HepG2 (cell line): ENCODE data around the gene SBNO1. TPM values are rescaled to one million over a fixed set of nuclear protein-coding genes. Genes with fewer than 3 reads are reported as not detected.

Experiments used
- ATAC-seq: fragments of 200-7000 bp; cut with Tn5 transposase; 3 replicates; pipeline ENCODE4 v1.9.1; 2020; ENCODE audit warnings: mild to moderate bottlenecking, moderate library complexity
- BruUV-seq: library from RNA; stranded (reverse); fragments of 400-500 nt; replicated peaks from 2 replicates; lab custom pipeline; 2021; lab: Mats Ljungman, UMichigan
- CTCF ChIA-PET: fragments of 300-600 bp; formaldehyde crosslinking; extraction: SDS; loops from one replicate; lab custom pipeline; 2021; ENCODE audit warnings: low total read pairs, inconsistent platforms, low intra/inter-chr PET ratio; lab: Yijun Ruan, JAX
- POLR2A ChIA-PET: fragments of 350-600 bp; sonication (Branson Sonifier 250); formaldehyde crosslinking; loops from one replicate; lab custom pipeline; 2020; ENCODE audit warnings: antibody characterized with exemption, inconsistent platforms; lab: Yijun Ruan, JAX
- DNase-seq: peaks from one replicate; pipeline ENCODE4 v3.0.0-alpha.2; 2015; ENCODE audit warnings: low spot score
- FAIRE-seq: peaks from 3 replicates; lab custom pipeline; 2011; peaks lifted over from hg19 to GRCh38; lab: Jason Lieb, UNC
- H2AFZ ChIP-seq: one replicate; pipeline ENCODE4 v1.6.1; 2011; ENCODE audit warnings: low read length, inconsistent platforms
- H3K27ac ChIP-seq: fragments of 300-600 bp; 3 replicates; pipeline ENCODE4 v1.8.0; 2011; ENCODE audit warnings: mixed run types, mild to moderate bottlenecking, mixed read lengths, low read length, inconsistent platforms; ENCODE audit not compliant: insufficient read depth; ENCODE audit errors: extremely low read length
- H3K27me3 ChIP-seq, 2 experiments: fragments of 200-600 bp in 1 of 2; 2 replicates in 1 of 2; 3 replicates in 1 of 2; pipeline versions ENCODE4 v1.6.0 to v1.8.0; 2011; ENCODE audit warnings: low read length in 2 of 2, mild to moderate bottlenecking in 2 of 2, moderate library complexity in 2 of 2, inconsistent platforms in 1 of 2; ENCODE audit not compliant: insufficient read depth in 2 of 2, control insufficient read depth in 1 of 2
- H3K36me3 ChIP-seq, 2 experiments: fragments of 200-600 bp in 1 of 2; replicated peaks in 1 of 2; 2 replicates in 1 of 2; 3 replicates in 1 of 2; pipeline versions ENCODE4 v1.5.1 to v1.8.0; 2011; ENCODE audit warnings: low read length in 2 of 2, inconsistent platforms in 1 of 2; ENCODE audit not compliant: insufficient read depth in 2 of 2, control insufficient read depth in 1 of 2
- H3K4me1 ChIP-seq: 2 replicates; pipeline ENCODE4 v1.5.1; 2012; ENCODE audit warnings: low read length, inconsistent platforms; ENCODE audit not compliant: insufficient read depth
- H3K4me2 ChIP-seq: 2 replicates; pipeline ENCODE4 v1.6.0; 2011; ENCODE audit warnings: low read depth, low read length, inconsistent platforms
- H3K4me3 ChIP-seq, 3 experiments: fragments of 200-600 bp in 1 of 3; sonication (generic), shearing (Covaris generic) in 1 of 3; replicated peaks in 1 of 3; 2 replicates each; pipeline ENCODE4 v1.5.1; 2011 to 2016; ENCODE audit warnings: low read length in 3 of 3, inconsistent platforms in 2 of 3, low read depth in 2 of 3, mild to moderate bottlenecking in 2 of 3, control low read depth in 1 of 3, mixed read lengths in 1 of 3; ENCODE audit not compliant: insufficient read depth in 1 of 3
- H3K79me2 ChIP-seq: one replicate; pipeline ENCODE4 v1.6.1; 2011; ENCODE audit warnings: low read length, inconsistent platforms; ENCODE audit not compliant: insufficient read depth
- H3K9ac ChIP-seq: 2 replicates; pipeline ENCODE4 v1.6.0; 2011; ENCODE audit warnings: mild to moderate bottlenecking, low read depth, low read length, inconsistent platforms; ENCODE audit not compliant: insufficient read depth
- H3K9me3 ChIP-seq: 2 replicates; pipeline ENCODE4 v1.5.1; 2012; ENCODE audit warnings: mild to moderate bottlenecking, low read length
- H4K20me1 ChIP-seq: 2 replicates; pipeline ENCODE4 v1.6.0; 2011; ENCODE audit warnings: inconsistent platforms, mild to moderate bottlenecking, low read length, moderate library complexity; ENCODE audit not compliant: insufficient read depth
- CBX5 ChIP-seq: sonication (generic); formaldehyde crosslinking; IDR thresholded peaks from 2 replicates; pipeline ENCODE4 v1.4.0; 2020; ENCODE audit warnings: missing genetic modification reagents, borderline replicate concordance
- FOSL1 ChIP-seq: sonication (generic); formaldehyde crosslinking; IDR thresholded peaks from 2 replicates; pipeline ENCODE4 v1.9.0; 2021; ENCODE audit warnings: missing genetic modification reagents, borderline replicate concordance
- HOXA7 ChIP-seq: sonication (generic); formaldehyde crosslinking; IDR thresholded peaks from 2 replicates; pipeline ENCODE4 v1.8.1; 2022; ENCODE audit warnings: mild to moderate bottlenecking, missing genetic modification reagents, moderate library complexity
- MAFK ChIP-seq, 2 experiments: IDR thresholded peaks in 1 of 2; conservative IDR thresholded peaks in 1 of 2; 2 replicates each; pipeline ENCODE4 v1.6.1; 2011; ENCODE audit warnings: improper control_type of control experiment in 2 of 2, low read length in 2 of 2
- PAWR ChIP-seq: sonication (generic); formaldehyde crosslinking; IDR thresholded peaks from 2 replicates; pipeline ENCODE4 v1.4.0; 2020; ENCODE audit warnings: missing genetic modification reagents, mild to moderate bottlenecking, borderline replicate concordance
- RORA ChIP-seq: sonication (generic); formaldehyde crosslinking; IDR thresholded peaks from 2 replicates; pipeline ENCODE4 v1.5.0; 2020; ENCODE audit warnings: mild to moderate bottlenecking, missing genetic modification reagents, moderate library complexity
- SMYD3 ChIP-seq: sonication (generic); formaldehyde crosslinking; IDR thresholded peaks from 2 replicates; pipeline ENCODE4 v1.8.1; 2023; ENCODE audit warnings: mild to moderate bottlenecking, missing genetic modification reagents
- ZFP62 ChIP-seq: sonication (generic); formaldehyde crosslinking; IDR thresholded peaks from 2 replicates; pipeline ENCODE4 v1.4.0; 2020; ENCODE audit warnings: missing genetic modification reagents
- ZNF124 ChIP-seq: sonication (generic); formaldehyde crosslinking; IDR thresholded peaks from 2 replicates; pipeline ENCODE4 v1.4.0; 2020; ENCODE audit warnings: missing genetic modification reagents
- ZNF264 ChIP-seq: sonication (generic); formaldehyde crosslinking; IDR thresholded peaks from 2 replicates; pipeline ENCODE4 v1.4.0; 2020; ENCODE audit warnings: missing genetic modification reagents
- ZNF350 ChIP-seq: sonication (generic); formaldehyde crosslinking; IDR thresholded peaks from 2 replicates; pipeline ENCODE4 v1.4.0; 2020; ENCODE audit warnings: mild to moderate bottlenecking, low read depth, missing genetic modification reagents, borderline replicate concordance
- ZNF550 ChIP-seq: sonication (generic); formaldehyde crosslinking; IDR thresholded peaks from 2 replicates; pipeline ENCODE4 v1.4.0; 2020; ENCODE audit warnings: mild to moderate bottlenecking, missing genetic modification reagents, borderline replicate concordance
- ZNF558 ChIP-seq: sonication (generic); formaldehyde crosslinking; IDR thresholded peaks from 2 replicates; pipeline ENCODE4 v1.9.0; 2022; ENCODE audit warnings: mild to moderate bottlenecking, missing genetic modification reagents, borderline replicate concordance
- ZNF761 ChIP-seq: sonication (generic); formaldehyde crosslinking; conservative IDR thresholded peaks from 2 replicates; pipeline ENCODE4 v1.4.0; 2020; ENCODE audit warnings: mild to moderate bottlenecking, missing genetic modification reagents
- ZSCAN31 ChIP-seq: sonication (generic); formaldehyde crosslinking; IDR thresholded peaks from 2 replicates; pipeline ENCODE4 v1.5.0; 2020; ENCODE audit warnings: low read depth, mild to moderate bottlenecking, missing genetic modification reagents
- WGBS: methylation state at CpG from one replicate; pipeline ENCODE4 v1.1.6; 2017; ENCODE audit warnings: low lambda C conversion rate; 5-methylcytosine and 5-hydroxymethylcytosine counted together
- in situ Hi-C: cut with HindIII; loops from 2 replicates; pipeline ENCODE4 v1.10.0; 2017; ENCODE audit warnings: low pct_unique_long_range_greater_than_20kb; ENCODE audit not compliant: extremely low pct_ligation_motif_present
- intact Hi-C: fragments of 100-400 bp; cut with micrococcal nuclease; formaldehyde crosslinking; loops from one replicate; pipeline ENCODE4 v1.10.0; 2022; ENCODE audit not compliant: unreplicated experiment
- polyA plus RNA-seq, 8 experiments: library from polyadenylated mRNA; depleted of rRNA in 3 of 8; stranded (reverse) in 7 of 8; unstranded in 1 of 8; fragments of >200 nt; fragmentation: Illumina TruSeq in 4 of 8; extraction: Trizol in 4 of 8; gene quantifications; 2 replicates each; pipeline versions ENCODE4 v1.2.1 to v1.2.3, GENCODE V29; 2011 to 2016; ENCODE audit warnings: low read depth in 4 of 8, missing spikeins in 1 of 8, mixed read lengths in 1 of 8; ENCODE audit not compliant: insufficient read depth in 1 of 8
- total RNA-seq, 5 experiments: library from RNA; depleted of rRNA; stranded (reverse); fragments of >200 nt; fragmentation: Illumina TruSeq; extraction: Trizol; gene quantifications; 2 replicates each; pipeline ENCODE4 v1.2.3, GENCODE V29; 2016; ENCODE audit warnings: low read depth in 1 of 5

Gene SBNO1
- total and polyA plus RNA-seq, 2 of the 13 experiments (the other 11 are each of a cell fraction or from before 2014, with no cell fraction given), result 10.9 to 40.2 TPM

- ChIA-PET POLR2A (no interaction called here), CTCF (no interaction called here)
- intact Hi-C loops, result no loop called here
- TF ChIP-seq ZNF350 (CRISPR knock-in tag) (no peak), ZNF550 (CRISPR knock-in tag) (no peak), ZNF558 (CRISPR knock-in tag) (no peak), HOXA7 (CRISPR knock-in tag) (no peak), PAWR (CRISPR knock-in tag) (no peak), ZNF124 (CRISPR knock-in tag) (no peak), ZFP62 (CRISPR knock-in tag) (no peak), ZSCAN31 (no peak), FOSL1 (CRISPR knock-in tag) (no peak), RORA (CRISPR knock-in tag) (no peak), ZNF761 (CRISPR knock-in tag) (no peak), ZNF264 (CRISPR knock-in tag) (no peak), MAFK (conservative IDR thresholded peaks at IDR 0.05 in 1 of 2, IDR thresholded peaks at IDR 0.05 in 1 of 2; ENCODE audit: low read length in 2 of 2) (no peak), CBX5 (CRISPR knock-in tag) (no peak), SMYD3 (CRISPR knock-in tag) (no peak)
- Histone ChIP-seq H3K27me3 (no peaks in the 10 kb centered on the region), H3K27ac (no peak overlapping the region), H3K79me2 (no peaks in the 10 kb centered on the region), H3K9ac (no peak overlapping the region), H3K36me3 (peaks cover 1 to 20% of the 10 kb centered on the region in 2 experiments; a peak in 4 of 5 replicates), H4K20me1 (no peaks in the 10 kb centered on the region), H3K4me1 (peaks cover 18% of the 10 kb centered on the region), H3K4me2 (no peak overlapping the region), H3K4me3 (no peak overlapping the region), H3K9me3 (no peaks in the 10 kb centered on the region), H2AFZ (no peak overlapping the region)
- no TSS peak for BruUV-seq
- in situ Hi-C loops, result no loop called here
- 70% methylated on average over 9 of the region's 9 CpGs for WGBS
- FAIRE-seq (no peak), ATAC-seq (peak; percentile 41), DNase-seq (no peak)
Measured at GRCh38 chr12:123286652-123287373, 77.8 kb downstream of the SBNO1 start.
